Measurements from ENCODE around the gene NFATC1.

NFATC1 gene

GRCh38 chr18:79554945-79555645, 159.4 kb downstream of the NFATC1 start:
- no peak for DNase-seq (ENCODE audit: low read depth)

GRCh38 chr18:79555885-79556284, 160.2 kb downstream of the NFATC1 start:
- DNase-seq (ENCODE audit: low read depth), result no peak

GRCh38 chr18:79556829-79557585, 161.3 kb downstream of the NFATC1 start:
- no peak for DNase-seq (ENCODE audit: low read depth)

GRCh38 chr18:79558196-79558932, 162.6 kb downstream of the NFATC1 start:
- no peak for DNase-seq (ENCODE audit: low read depth)

- no peak for DNase-seq (ENCODE audit: low read depth)
These were observed 163.2 kb downstream of the NFATC1 start for GRCh38 chr18:79558933-79559416.

- DNase-seq (ENCODE audit: low read depth), result no peak
These were observed 163.7 kb downstream of the NFATC1 start for GRCh38 chr18:79559436-79559835.

- no peak for DNase-seq (ENCODE audit: low read depth)
These were observed 164.5 kb downstream of the NFATC1 start for GRCh38 chr18:79560042-79560860.

GRCh38 chr18:79560861-79561210, 165.1 kb downstream of the NFATC1 start:
- no peak for DNase-seq (ENCODE audit: low read depth)

GRCh38 chr18:79563949-79564348, 168.2 kb downstream of the NFATC1 start:
- DNase-seq (ENCODE audit: low read depth), result no peak

GRCh38 chr18:79564441-79564840, 168.7 kb downstream of the NFATC1 start:
- no peak for DNase-seq (ENCODE audit: low read depth)

GRCh38 chr18:79566771-79567431, 171.2 kb downstream of the NFATC1 start:
- DNase-seq (ENCODE audit: low read depth), result no peak

- DNase-seq (ENCODE audit: low read depth), result no peak
These were observed 171.9 kb downstream of the NFATC1 start for GRCh38 chr18:79567481-79568147.

- no peak for DNase-seq (ENCODE audit: low read depth)
These were observed 172.9 kb downstream of the NFATC1 start for GRCh38 chr18:79568543-79569205.

GRCh38 chr18:79569720-79570119, 174.0 kb downstream of the NFATC1 start:
- no peak for DNase-seq (ENCODE audit: low read depth)

GRCh38 chr18:79570266-79571201, 174.8 kb downstream of the NFATC1 start:
- no peak for DNase-seq (ENCODE audit: low read depth)

GRCh38 chr18:79571211-79572092, 175.7 kb downstream of the NFATC1 start:
- no peak for DNase-seq (ENCODE audit: low read depth)

GRCh38 chr18:79572093-79572780, 176.5 kb downstream of the NFATC1 start:
- DNase-seq (ENCODE audit: low read depth), result no peak

All from stimulated activated CD8-positive, alpha-beta memory T cell treated with anti-CD3 and anti-CD28 coated beads, Interleukin-15, amount 100 ng/mL, for 24 hours (primary cell).